HCT116 (cell line): ENCODE measurements around the gene BTN1A1.

Source experiments
- CTCF ChIP-seq, 3 experiments: fragments of 200-600 bp in 1 of 3; sonication (generic) in 1 of 3; IDR thresholded peaks in 2 of 3; conservative IDR thresholded peaks in 1 of 3; 2 replicates each; pipeline ENCODE4 v1.5.1; 2012 to 2017; ENCODE audit warnings: low read depth in 2 of 3, low read length in 2 of 3, antibody characterized with exemption in 1 of 3, borderline replicate concordance in 1 of 3, control low read depth in 1 of 3, mild to moderate bottlenecking in 1 of 3, mixed read lengths in 1 of 3, mixed run types in 1 of 3, moderate library complexity in 1 of 3; ENCODE audit not compliant: insufficient read depth in 1 of 3
- ELF1 ChIP-seq: IDR thresholded peaks from 2 replicates; pipeline ENCODE4 v1.6.1; 2012; ENCODE audit warnings: low read depth, borderline replicate concordance
- EZH2 ChIP-seq: fragments of 200-600 bp; sonication (generic); IDR thresholded peaks from 2 replicates; pipeline ENCODE4 v1.6.1; 2017; ENCODE audit warnings: antibody characterized with exemption, mixed run types
- EZH2phosphoT487 ChIP-seq: fragments of 200-600 bp; IDR thresholded peaks from 2 replicates; pipeline ENCODE4 v1.6.1; 2018; ENCODE audit warnings: antibody characterized with exemption, borderline replicate concordance
- POLR2A ChIP-seq: IDR thresholded peaks from 2 replicates; pipeline ENCODE4 v1.7.0; 2011; ENCODE audit warnings: borderline replicate concordance; ENCODE audit not compliant: insufficient read depth, insufficient read length; ENCODE audit errors: extremely low read depth
- POLR2AphosphoS5 ChIP-seq: IDR thresholded peaks from 2 replicates; pipeline ENCODE4 v1.6.1; 2011; ENCODE audit warnings: mild to moderate bottlenecking, low read depth, low read length, moderate library complexity
- RAD21 ChIP-seq: IDR thresholded peaks from 2 replicates; pipeline ENCODE4 v1.6.1; 2012; ENCODE audit warnings: low read depth, mild to moderate bottlenecking
- REST ChIP-seq: IDR thresholded peaks from 2 replicates; pipeline ENCODE4 v1.6.1; 2012; ENCODE audit warnings: low read depth
- SRF ChIP-seq: IDR thresholded peaks from 2 replicates; pipeline ENCODE4 v1.6.1; 2012; ENCODE audit warnings: low read depth
- YY1 ChIP-seq: IDR thresholded peaks from 2 replicates; pipeline ENCODE4 v1.6.1; 2011; ENCODE audit warnings: low read length, low read depth, moderate library complexity, mild to moderate bottlenecking; ENCODE audit not compliant: insufficient replicate concordance; ENCODE audit errors: extremely low read depth
- ZFX ChIP-seq: fragments of 450-650 bp; IDR thresholded peaks from 2 replicates; pipeline ENCODE4 v1.6.1; 2017

- no peak for TF ChIP-seq CTCF (IDR thresholded peaks at IDR 0.05 in 2 of 3, conservative IDR thresholded peaks at IDR 0.05 in 1 of 3; ENCODE audit: borderline replicate concordance in 1 of 3, insufficient read depth in 1 of 3, low read depth in 2 of 3, low read length in 2 of 3)
- peak; percentile 56; the same call in 1 of the 2 replicates for TF ChIP-seq ELF1
- TF ChIP-seq EZH2, result no peak
- TF ChIP-seq YY1, result no peak
- TF ChIP-seq RAD21, result 0 out of 2 replicates have a peak, but pooled peaks have one; percentile 17
- TF ChIP-seq SRF, result no peak
- TF ChIP-seq ZFX, result no peak; the same call in 1 of the 2 replicates
- TF ChIP-seq EZH2phosphoT487, result no peak
- TF ChIP-seq POLR2A, result no peak
- TF ChIP-seq REST, result no peak
- TF ChIP-seq POLR2AphosphoS5, result peak; percentile 69
Observed at GRCh38 chr6:26537846-26538571, 37.9 kb downstream of the BTN1A1 start, which contains the start of gene HMGN4.
